Activated CD8-positive, alpha-beta memory T cell treated with anti-CD3 and anti-CD28 coated beads for 24 hours (primary cell): Measurements from ENCODE around the gene PPM1L.
A peak's percentile ranks its signal among the peaks of the same experiment; 100 is the strongest.
"Not testable (repeated sequence)": the region's sequence is repeated elsewhere in the genome, so short reads cannot be mapped to it uniquely, and the experiment has no call there.

Experiments
- DNase-seq: peaks from one replicate; pipeline ENCODE4 v3.0.0-alpha.2; 2020

The PPM1L gene

GRCh38 chr3:160755776-160756304, at the start of gene PPM1L:
TSS of gene PPM1L (plus strand) at chr3:160756231.
- no peak for DNase-seq

GRCh38 chr3:160707187-160707794, 48.7 kb upstream of the PPM1L start:
- no peak for DNase-seq

GRCh38 chr3:160709477-160710182, 46.4 kb upstream of the PPM1L start:
- DNase-seq, result no peak

- not testable (repeated sequence) for DNase-seq
These were observed 42.9 kb upstream of the PPM1L start for GRCh38 chr3:160713144-160713543.

DNA sequence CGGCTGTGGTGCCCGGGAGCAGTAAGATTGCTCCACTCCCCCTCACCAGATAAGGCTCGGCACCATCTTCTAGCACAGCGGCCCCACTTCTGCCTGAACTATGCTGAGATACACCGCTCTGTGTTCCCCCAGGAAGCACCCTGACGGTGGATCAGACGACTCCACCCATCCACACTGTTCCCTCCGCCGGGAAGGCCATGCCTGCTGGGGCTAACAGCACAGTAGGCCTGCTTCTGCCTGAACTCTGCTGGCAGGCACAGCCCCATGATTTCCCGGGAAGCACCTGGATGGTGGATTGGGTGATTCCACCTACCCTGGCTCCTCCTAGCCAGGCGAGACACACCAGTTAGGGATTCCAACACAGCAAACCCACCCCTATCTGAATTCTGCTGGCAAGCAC, 36.3 kb upstream of the PPM1L start:
- DNase-seq, result no peak

- DNase-seq, result no peak
These were observed 35.8 kb upstream of the PPM1L start for GRCh38 chr3:160720123-160720746.

GRCh38 chr3:160722331-160722730, 33.7 kb upstream of the PPM1L start:
- no peak for DNase-seq

DNA sequence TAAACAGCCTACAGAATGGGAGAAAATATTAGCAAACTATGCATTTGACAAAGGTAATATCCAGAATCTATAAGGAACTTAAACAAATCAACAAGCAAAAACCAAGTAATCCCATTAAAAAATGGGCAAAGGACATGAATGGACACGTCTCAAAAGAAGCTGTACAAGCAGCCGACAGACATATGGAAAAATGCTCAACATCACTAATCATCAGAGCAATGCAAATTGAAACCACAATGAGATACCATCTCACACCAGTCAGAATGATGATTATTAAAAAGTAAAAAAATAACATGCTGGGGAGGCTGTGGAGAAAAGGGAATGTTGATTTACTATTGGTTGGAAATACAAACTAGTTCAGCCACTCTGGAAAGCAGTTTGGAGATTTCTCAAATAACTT, 30.7 kb upstream of the PPM1L start:
- no peak for DNase-seq

GRCh38 chr3:160735826-160736225, 20.2 kb upstream of the PPM1L start:
- DNase-seq, result no peak

DNA sequence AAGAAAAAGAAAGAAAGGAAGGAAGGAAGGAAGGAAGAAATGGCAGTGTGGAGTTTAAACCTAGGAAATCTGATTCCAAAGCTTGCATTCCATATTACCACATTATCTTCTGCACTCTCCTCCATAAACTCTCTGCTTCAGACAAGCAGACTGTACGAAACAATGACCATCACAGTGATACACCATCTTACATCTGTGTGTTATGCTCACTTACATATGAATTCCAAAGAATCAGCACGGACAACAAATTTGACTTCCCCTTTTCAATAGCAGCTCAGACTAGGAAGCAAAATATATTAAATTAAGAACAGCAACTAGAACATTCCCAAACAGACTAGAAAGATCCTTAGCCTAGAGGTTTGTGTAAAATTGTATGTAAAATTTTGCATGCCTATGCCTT, 18.0 kb upstream of the PPM1L start:
- no peak for DNase-seq

DNA sequence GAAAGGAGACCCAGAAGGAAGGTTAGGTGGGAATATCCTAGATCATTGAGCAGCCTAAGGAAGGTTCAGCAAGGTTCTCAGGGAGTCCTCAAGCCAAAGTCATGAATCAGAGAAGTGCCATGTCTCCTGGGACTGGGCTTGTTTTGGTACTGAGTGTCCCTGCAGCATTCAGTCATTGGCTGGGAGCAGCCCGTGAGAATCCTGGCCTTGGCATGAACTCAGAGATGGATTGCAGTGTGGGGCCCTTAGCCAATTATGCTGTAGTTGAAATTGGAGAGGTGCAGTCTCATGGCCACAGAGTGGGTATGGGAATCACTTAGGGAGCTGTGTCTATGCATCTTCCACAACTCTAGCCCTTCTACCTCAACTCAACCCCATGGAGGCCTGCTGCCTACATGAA, 17.0 kb upstream of the PPM1L start:
- DNase-seq, result no peak

- no peak for DNase-seq
These were observed 9.1 kb upstream of the PPM1L start for GRCh38 chr3:160746976-160747375.

DNA sequence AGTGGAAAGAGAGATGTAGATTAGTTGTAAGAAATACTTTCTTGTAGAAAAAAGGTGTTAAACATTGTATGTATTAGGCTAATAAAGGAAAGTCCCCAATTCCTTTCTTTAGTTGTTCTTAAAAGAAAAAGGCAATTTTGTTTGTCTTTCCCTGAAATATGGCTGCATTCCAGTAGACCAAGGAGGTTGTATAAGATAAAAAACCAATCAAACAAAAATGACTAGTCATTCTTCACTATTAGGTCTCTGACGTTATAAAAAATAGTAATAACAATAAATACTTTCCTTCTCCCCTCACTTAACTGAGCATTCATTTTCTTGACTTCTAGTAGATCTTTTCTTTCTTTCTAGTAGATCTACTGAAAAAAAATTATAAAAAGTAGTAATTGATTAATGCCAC, 8.6 kb upstream of the PPM1L start:
- no peak for DNase-seq

DNA sequence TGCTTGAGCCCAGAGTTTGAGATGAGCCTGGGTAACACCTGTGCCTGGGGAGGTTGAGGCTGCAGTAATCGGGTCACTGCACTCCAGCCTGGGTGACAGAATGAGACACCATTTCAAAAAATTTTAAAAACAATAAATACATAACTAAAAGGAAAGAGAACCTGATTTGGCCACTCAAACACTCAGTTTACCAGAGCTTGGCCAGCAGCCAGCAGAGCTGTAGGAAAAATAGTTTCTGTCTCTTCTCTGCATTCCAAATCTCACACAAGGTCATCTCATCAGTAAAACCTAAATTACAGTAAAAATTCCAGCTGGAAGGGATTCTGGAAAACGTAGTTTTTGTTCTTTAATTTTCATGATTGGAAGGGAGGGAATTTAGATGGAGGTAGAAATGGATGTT, 7.8 kb upstream of the PPM1L start:
- DNase-seq, result no peak

GRCh38 chr3:160748787-160749186, 7.2 kb upstream of the PPM1L start:
- no peak for DNase-seq

DNA sequence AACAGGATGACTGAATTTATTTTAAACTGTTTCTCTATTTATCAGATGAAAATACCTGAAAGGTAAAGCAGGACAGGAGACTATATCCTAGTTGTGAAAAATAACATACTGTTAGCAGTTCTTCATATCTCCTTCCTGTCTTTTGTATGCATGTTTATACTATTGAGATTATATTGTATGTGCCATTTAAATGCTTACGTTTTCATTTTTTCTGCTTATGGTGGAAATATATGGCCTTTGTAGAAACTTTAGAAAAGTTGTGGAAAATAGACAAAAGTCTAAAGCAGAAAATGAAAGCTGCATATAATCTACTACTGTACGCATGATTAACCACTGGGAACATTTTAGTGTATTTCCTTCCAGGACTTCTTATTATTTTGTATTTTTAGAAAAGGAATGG, 2.1 kb upstream of the PPM1L start:
- no peak for DNase-seq

DNA sequence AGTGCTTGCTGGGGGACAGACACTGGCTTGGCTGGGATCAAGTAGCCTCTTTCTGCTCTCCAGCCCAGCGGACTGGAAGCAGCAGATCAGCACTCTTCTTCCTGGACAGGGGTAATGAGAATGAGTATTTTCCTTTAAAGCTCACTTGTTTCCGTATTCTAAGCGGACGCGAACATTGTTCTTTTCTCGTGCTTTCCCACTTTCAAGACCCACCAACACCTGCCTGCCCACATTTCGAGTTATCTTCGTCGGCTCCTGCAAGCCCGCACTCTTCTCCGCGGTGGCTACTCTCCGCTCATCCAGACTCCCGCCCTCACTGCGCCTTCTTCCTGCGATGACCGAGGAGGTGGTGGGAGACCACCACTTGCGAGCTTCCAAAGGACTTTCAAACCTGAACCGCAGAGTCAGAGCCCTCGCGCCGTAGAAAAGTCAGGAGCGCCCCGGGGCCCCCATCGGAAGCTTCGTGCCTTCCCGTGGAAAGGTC, 1.6 kb upstream of the PPM1L start:
- DNase-seq, result no peak

DNA sequence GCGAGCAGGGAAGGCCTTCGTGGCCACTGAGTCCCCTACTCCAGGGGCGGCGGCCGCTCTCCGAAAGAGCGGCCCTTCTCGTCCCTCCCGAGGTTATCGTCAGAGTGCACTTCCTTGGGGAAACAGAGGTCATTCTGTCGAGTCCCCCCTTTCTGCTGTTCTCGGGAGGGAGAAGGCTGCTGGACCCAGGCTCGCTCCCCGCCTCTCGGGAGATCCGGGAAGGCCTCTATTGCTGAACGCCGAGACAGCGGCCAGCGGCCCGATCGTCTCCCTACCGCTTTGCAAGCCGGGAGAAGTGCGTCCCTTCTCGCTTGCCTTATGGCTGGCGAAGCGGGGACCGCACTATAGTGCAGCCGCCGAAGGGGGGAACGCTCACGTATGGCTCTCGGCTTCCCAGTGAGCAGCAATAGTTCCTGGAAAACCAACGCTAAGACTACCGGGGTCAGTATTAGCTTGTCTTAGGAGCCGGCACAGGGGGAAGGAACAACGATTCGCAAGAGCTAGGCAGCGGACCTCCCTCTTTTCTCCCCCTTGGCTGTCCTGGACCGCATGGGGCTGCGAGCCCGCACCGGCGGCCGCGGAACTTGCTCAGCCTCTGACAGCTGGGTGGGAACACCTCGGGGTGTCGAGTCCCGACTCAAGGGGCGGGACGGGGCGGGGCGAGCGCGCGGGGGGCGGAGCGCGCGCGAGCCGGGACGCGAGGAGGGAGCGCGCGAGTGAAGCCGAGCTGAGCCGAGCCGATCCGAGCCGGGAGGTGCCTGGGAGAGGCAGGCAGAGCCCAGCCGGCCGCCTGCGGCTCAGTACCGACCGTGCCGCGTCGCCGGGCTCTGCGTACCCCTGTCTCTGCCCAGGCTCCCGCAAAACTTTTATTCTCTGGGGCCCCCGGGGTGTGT, 930 bp upstream of the PPM1L start:
- peak; percentile 96 for DNase-seq

DNA sequence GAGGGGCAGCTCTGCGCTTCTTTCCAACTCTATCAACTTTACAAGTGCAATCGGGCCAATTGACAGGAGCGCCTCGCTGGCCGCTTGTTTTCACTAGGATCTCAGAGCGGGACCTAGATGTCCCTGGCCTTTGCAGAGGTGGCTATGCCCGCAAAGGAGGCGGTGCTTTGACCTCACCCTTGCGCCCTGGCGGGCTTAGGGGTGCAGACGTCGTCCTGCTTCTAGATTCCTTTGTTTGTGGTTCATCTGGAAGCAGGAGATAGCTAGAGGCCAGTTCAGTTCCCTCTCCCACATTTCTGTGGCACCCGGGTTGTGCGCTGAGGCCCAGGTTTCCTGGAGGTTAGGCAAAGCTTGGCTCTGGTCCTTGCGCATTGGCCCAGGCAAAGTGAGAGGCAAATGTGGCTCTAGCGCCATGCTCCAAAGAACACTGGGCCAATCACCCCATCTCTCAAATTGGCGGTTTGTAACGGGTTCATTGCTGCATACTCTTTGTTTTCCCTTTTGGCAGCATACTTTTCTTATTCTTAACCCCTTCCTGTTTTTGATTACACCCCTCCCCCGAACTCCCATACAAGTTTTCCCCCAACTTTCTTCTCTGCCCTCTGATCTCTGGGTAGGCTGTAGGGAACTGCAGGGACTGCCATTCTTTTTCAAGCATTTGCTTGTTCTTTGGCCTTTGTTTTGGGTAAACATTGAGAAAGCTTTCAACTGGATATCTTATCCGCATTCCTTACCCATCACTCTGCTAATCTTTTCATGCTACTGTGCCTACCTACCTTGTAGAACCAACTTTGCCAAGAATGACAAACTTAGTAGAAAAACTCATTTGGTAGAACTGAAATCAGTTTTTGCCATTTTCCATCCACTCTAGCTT, 1.4 kb downstream of the PPM1L start:
- peak; percentile 57 for DNase-seq

GRCh38 chr3:160758929-160759577, 3.0 kb downstream of the PPM1L start:
- no peak for DNase-seq

- DNase-seq, result no peak
These were observed 7.0 kb downstream of the PPM1L start for GRCh38 chr3:160763073-160763472.
